Transverse colon (tissue), 4 donors: ENCODE results near the gene FLNA.

Source experiments
- CTCF ChIP-seq, 5 experiments: fragments of 200-600 bp in 3 of 5; fragments of 450-650 bp in 2 of 5; sonication (generic) in 3 of 5; IDR thresholded peaks; 1 replicate in 2 of 5; 2 replicates in 3 of 5; pipeline ENCODE4 v1.5.1; 2016 to 2017; ENCODE audit warnings: antibody characterized with exemption in 5 of 5, inconsistent platforms in 3 of 5, mild to moderate bottlenecking in 2 of 5, moderate library complexity in 1 of 5
- EP300 ChIP-seq: sonication (generic); formaldehyde crosslinking; IDR thresholded peaks from one replicate; pipeline ENCODE4 v1.6.1; 2017; ENCODE audit warnings: antibody characterized with exemption, low read depth
- POLR2AphosphoS5 ChIP-seq, 3 donors: sonication (generic); formaldehyde crosslinking; IDR thresholded peaks; one replicate each; pipeline ENCODE4 v1.6.1; 2016; ENCODE audit warnings: antibody characterized with exemption in 3 of 3

- TF ChIP-seq EP300 (no peak), CTCF (IDR thresholded peaks at IDR 0.05) (no peak), POLR2AphosphoS5 (IDR thresholded peaks at IDR 0.05) (no peak)
These were observed 6.4 kb upstream of the FLNA start for GRCh38 chrX:154380787-154381186.
